ENCODE results near the gene SLC35A4.
"Not testable (repeated sequence)": the region's sequence is repeated elsewhere in the genome, so short reads cannot be mapped to it uniquely, and the experiment has no call there.

Gene SLC35A4

DNA sequence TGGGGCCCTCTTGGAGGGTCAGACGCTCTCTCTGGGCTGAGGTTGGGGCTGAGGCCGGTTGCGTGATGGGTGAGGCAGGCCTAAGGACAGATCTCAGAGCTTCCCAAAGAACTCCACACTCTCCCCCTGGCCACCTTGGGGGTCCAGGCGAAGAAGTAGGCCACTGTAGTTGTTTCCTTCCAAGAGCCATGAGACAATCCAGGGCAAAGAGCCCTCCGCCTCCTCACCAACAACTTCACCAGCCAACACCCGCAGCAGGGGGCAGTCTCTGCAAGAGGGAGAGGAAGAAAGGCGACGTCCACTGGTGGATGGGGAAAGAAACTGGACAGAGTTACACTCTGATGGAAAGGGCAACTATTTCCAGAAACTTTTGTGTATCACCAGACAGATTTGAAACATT lies 10.7 kb downstream of the SLC35A4 start:
- DNase-seq (ENCODE audit: low spot score in 2 of 2) (no peak), ATAC-seq (replicated peaks; ENCODE audit: extremely low read depth, poor library complexity, severe bottlenecking) (no peak)
- H3K4me1 Mint-ChIP-seq = peaks cover 2% of the 10 kb centered on the region
- no peak overlapping the region for H3K27ac Mint-ChIP-seq (ENCODE audit: low read depth)
- H3K9me3 Mint-ChIP-seq = no peaks in the 10 kb centered on the region
- no peaks in the 10 kb centered on the region for H3K36me3 Mint-ChIP-seq (ENCODE audit: insufficient read depth)
- H3K4me3 Mint-ChIP-seq = no peak overlapping the region
- no peaks in the 10 kb centered on the region for H3K27me3 Mint-ChIP-seq

DNA sequence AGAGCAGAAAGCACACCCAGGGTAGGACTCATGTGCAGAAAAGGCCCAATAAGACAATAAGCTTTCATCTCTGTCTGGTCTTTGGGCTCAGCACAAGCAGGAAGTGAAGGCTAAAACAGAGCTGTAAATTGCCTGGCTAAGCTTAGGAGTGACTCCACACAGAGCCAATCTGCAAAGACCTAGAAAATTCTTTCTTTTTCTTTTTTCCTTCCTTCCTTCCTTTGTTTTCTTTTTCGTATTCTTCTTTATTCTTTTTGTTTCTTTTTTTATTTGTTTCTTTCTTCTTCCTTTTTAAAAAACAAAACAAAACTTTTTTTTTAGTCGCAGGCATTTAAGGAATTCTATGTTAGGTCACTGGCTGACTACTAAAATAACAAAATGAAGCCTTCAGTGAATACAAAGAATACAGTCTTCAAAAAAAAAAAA lies 12.2 kb downstream of the SLC35A4 start:
- Mint-ChIP-seq H3K9me3 (no peaks in the 10 kb centered on the region), H3K27ac (ENCODE audit: low read depth) (no peak overlapping the region), H3K27me3 (peaks cover 12% of the 10 kb centered on the region), H3K36me3 (ENCODE audit: insufficient read depth) (peaks cover 2% of the 10 kb centered on the region), H3K4me3 (no peak overlapping the region), H3K4me1 (no peaks in the 10 kb centered on the region)
- ATAC-seq (replicated peaks; ENCODE audit: extremely low read depth, poor library complexity, severe bottlenecking) (no peak), DNase-seq (ENCODE audit: low spot score in 2 of 2) (no peak)

DNA sequence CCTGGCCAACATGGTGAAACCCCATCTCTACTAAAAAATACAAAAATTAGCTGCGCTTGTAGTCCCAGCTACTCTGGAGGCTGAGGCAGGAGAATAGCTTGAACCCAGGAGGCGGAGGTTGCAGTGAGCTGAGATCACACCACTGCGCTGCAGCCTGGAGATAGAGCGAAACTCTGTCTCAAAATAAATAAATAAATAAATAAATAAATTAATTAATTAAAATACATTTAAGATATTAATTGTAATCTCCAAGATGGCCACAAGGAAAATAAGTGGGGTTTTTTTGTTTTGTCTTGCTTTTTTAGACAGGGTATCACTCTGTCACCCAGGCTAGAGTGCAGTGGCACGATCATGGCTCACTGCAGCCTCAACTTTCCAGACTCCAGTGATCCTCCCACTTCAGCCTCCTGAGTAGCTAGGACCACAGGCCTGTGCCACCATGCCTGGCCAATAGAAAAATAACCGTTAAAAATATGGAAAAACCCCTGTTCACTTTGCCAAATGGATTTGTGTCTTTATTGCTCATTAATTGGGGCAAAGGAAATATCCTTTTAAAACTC lies 14.6 kb downstream of the SLC35A4 start:
- not testable (repeated sequence) for H3K9me3 Mint-ChIP-seq; H3K4me1 Mint-ChIP-seq; H3K27ac Mint-ChIP-seq (ENCODE audit: low read depth); ATAC-seq (replicated peaks; ENCODE audit: extremely low read depth, poor library complexity, severe bottlenecking); DNase-seq (ENCODE audit: low spot score in 2 of 2); H3K4me3 Mint-ChIP-seq; H3K36me3 Mint-ChIP-seq (ENCODE audit: insufficient read depth)
- peaks cover 30% of the 10 kb centered on the region for H3K27me3 Mint-ChIP-seq

DNA sequence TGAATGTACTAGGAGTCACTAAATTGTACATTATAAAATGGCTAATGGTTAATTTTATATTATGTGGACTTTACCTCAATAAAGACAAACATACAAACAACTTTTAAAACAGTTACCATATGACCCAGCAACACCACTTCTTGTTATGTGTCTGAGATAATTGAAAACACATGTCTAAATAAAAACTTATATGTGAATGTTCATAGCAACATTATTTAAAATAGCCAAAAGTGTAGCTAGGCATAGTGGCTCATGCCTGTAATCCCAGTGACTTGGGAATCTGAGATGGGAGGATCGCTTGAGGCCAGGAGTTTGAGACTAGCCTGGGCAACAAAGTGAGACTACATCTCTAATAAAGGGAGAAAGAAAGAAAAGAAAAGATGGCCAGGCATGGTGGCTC lies 22.9 kb downstream of the SLC35A4 start:
- H3K27ac Mint-ChIP-seq (ENCODE audit: low read depth) = peak overlapping the region; percentile 41
- DNase-seq (ENCODE audit: low spot score in 2 of 2) = no peak
- H3K4me1 Mint-ChIP-seq = no peaks in the 10 kb centered on the region
- no peak for ATAC-seq (replicated peaks; ENCODE audit: extremely low read depth, poor library complexity, severe bottlenecking)
- H3K27me3 Mint-ChIP-seq = peaks cover 26% of the 10 kb centered on the region
- no peaks in the 10 kb centered on the region for H3K9me3 Mint-ChIP-seq
- no peak overlapping the region for H3K4me3 Mint-ChIP-seq
- H3K36me3 Mint-ChIP-seq (ENCODE audit: insufficient read depth) = no peaks in the 10 kb centered on the region

- Mint-ChIP-seq H3K9me3 (no peaks in the 10 kb centered on the region), H3K27me3 (peaks cover 16% of the 10 kb centered on the region), H3K36me3 (ENCODE audit: insufficient read depth) (no peaks in the 10 kb centered on the region), H3K27ac (ENCODE audit: low read depth) (peak overlapping the region; percentile 41), H3K4me3 (no peak overlapping the region), H3K4me1 (no peaks in the 10 kb centered on the region)
- DNase-seq (ENCODE audit: low spot score in 2 of 2) = no peak
- no peak for ATAC-seq (replicated peaks; ENCODE audit: extremely low read depth, poor library complexity, severe bottlenecking)
These were observed 23.9 kb downstream of the SLC35A4 start for GRCh38 chr5:140588311-140589070.

- DNase-seq (ENCODE audit: low spot score in 2 of 2) = no peak
- Mint-ChIP-seq H3K9me3 (no peaks in the 10 kb centered on the region), H3K27ac (ENCODE audit: low read depth) (no peak overlapping the region), H3K4me3 (no peak overlapping the region), H3K36me3 (ENCODE audit: insufficient read depth) (no peaks in the 10 kb centered on the region), H3K27me3 (peaks cover 11% of the 10 kb centered on the region), H3K4me1 (no peaks in the 10 kb centered on the region)
- ATAC-seq (replicated peaks; ENCODE audit: extremely low read depth, poor library complexity, severe bottlenecking) = no peak
These were observed 26.2 kb downstream of the SLC35A4 start for GRCh38 chr5:140590861-140591260.

- H3K4me1 Mint-ChIP-seq = no peaks in the 10 kb centered on the region
- H3K9me3 Mint-ChIP-seq = no peaks in the 10 kb centered on the region
- DNase-seq (ENCODE audit: low spot score in 2 of 2) (no peak), ATAC-seq (replicated peaks; ENCODE audit: extremely low read depth, poor library complexity, severe bottlenecking) (no peak)
- peaks cover 4% of the 10 kb centered on the region for H3K27me3 Mint-ChIP-seq
- no peak overlapping the region for H3K4me3 Mint-ChIP-seq
- no peaks in the 10 kb centered on the region for H3K36me3 Mint-ChIP-seq (ENCODE audit: insufficient read depth)
- H3K27ac Mint-ChIP-seq (ENCODE audit: low read depth) = no peak overlapping the region
These were observed 27.2 kb downstream of the SLC35A4 start for GRCh38 chr5:140591747-140592372.

GRCh38 chr5:140593070-140593469 lies 28.4 kb downstream of the SLC35A4 start:
- not testable (repeated sequence) for H3K4me3 Mint-ChIP-seq; H3K36me3 Mint-ChIP-seq (ENCODE audit: insufficient read depth); H3K27ac Mint-ChIP-seq (ENCODE audit: low read depth); H3K4me1 Mint-ChIP-seq; H3K27me3 Mint-ChIP-seq; H3K9me3 Mint-ChIP-seq; DNase-seq (ENCODE audit: low spot score in 2 of 2); ATAC-seq (replicated peaks; ENCODE audit: extremely low read depth, poor library complexity, severe bottlenecking)

DNA sequence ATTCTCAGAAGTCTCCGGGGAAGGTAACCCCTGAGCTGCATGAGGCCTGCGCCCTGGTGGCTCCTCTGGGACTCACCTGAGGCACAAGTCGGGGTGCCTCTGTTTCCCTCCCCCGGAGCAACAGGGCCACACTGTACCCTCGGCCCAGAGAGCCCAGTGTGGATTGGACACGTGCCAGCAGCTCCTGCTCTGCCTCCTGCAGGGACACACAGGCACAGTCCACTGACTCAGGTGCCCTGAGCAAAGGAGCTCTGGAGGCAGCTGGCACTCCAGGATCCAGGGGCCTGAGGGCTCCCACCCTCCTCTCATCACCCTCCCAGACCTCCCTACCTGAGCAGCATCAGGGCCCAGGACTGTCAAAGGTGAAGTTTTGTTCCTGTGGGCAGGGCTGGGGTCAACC lies 29.5 kb downstream of the SLC35A4 start:
- no peaks in the 10 kb centered on the region for H3K9me3 Mint-ChIP-seq

DNA sequence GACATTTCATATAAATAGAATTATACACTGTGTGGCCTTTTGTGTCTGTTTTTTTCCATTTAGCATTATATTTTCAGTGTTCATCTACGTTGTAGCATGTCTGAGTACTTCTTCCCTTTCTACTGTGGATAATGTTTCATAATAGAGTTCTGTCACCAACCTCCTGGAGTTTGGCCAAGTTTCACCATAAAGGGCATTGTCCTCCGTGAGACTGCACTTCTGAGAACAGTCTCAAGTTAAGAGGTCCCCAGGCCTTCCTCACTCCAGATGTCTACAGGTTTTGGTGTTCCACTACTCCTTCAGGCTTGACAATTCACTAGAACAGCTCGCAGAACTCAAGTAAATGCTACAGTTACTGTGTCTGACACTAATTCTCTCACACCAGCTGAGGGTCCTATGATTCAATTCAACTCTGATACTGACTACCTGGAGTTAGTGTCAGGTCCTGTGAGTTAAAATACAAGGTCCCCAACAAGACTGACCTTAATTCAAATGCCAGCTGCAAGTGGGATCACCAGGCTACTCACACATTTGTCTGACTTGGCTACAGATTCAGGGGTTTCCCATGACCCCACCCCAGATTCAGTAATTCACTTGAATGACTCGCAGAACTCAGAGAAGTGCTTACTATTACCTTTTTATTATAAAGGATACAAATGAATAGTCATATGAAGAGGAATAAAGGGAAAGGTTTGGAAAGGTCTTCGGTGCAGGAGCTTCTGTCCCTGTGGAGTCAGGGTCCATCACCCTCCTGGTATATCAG lies 31.1 kb downstream of the SLC35A4 start:
- DNase-seq (ENCODE audit: low spot score in 2 of 2) (no peak), ATAC-seq (replicated peaks; ENCODE audit: extremely low read depth, poor library complexity, severe bottlenecking) (no peak)
- Mint-ChIP-seq H3K4me3 (no peak overlapping the region), H3K27me3 (no peaks in the 10 kb centered on the region), H3K27ac (ENCODE audit: low read depth) (no peak overlapping the region), H3K36me3 (ENCODE audit: insufficient read depth) (no peaks in the 10 kb centered on the region), H3K9me3 (no peaks in the 10 kb centered on the region), H3K4me1 (no peaks in the 10 kb centered on the region)

More for the DNA sequence above, 29.5 kb downstream of the SLC35A4 start:
- DNase-seq (ENCODE audit: low spot score in 2 of 2) = no peak
- Mint-ChIP-seq H3K27ac (ENCODE audit: low read depth) (no peak overlapping the region), H3K4me3 (no peak overlapping the region), H3K27me3 (no peaks in the 10 kb centered on the region), H3K36me3 (ENCODE audit: insufficient read depth) (no peaks in the 10 kb centered on the region), H3K4me1 (no peaks in the 10 kb centered on the region)
- ATAC-seq (replicated peaks; ENCODE audit: extremely low read depth, poor library complexity, severe bottlenecking) = no peak

DNA sequence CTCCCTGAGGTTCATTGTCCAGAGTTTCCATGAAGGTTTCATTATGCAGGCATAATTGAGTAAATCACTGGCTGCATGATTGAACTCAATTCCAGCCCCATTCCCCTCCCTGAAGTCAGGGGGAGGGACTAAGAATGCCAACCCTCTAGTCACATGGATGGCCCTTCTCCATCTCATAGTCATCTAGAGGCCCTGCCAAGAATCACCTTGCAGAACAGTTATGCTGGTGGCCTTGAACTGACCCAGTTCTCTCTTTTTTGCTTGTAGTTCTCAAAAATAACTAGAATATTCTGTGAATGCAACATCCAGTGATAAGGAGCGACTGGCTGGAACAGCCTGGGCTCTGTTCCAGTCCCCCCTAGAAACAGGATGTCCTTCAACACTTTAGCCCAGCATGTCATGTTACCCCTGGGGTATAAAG lies 31.7 kb downstream of the SLC35A4 start:
- DNase-seq (ENCODE audit: low spot score in 2 of 2) (no peak), ATAC-seq (replicated peaks; ENCODE audit: extremely low read depth, poor library complexity, severe bottlenecking) (no peak)
- Mint-ChIP-seq H3K27me3 (no peaks in the 10 kb centered on the region), H3K9me3 (no peaks in the 10 kb centered on the region), H3K4me3 (no peak overlapping the region), H3K4me1 (no peaks in the 10 kb centered on the region), H3K27ac (ENCODE audit: low read depth) (no peak overlapping the region), H3K36me3 (ENCODE audit: insufficient read depth) (no peaks in the 10 kb centered on the region)

DNA sequence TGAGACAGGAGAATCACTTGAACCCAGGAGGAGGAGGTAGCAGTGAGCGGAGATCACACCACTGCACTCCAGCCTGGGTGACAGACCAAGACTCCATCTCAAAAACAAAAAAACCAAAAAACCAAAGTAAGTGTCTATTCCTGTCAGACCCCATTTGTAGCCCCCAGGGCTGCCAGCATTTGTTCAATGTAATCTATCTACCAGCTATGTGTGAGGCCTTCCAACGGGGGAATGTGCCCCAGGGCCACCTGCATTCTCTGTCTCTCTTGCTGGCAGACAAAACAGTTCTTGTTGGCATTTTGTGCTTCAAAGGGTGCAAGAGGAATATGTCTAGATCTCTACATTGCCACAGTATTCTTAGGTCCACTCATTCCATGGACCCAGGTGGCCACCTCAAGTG lies 34.2 kb downstream of the SLC35A4 start:
- ATAC-seq (replicated peaks; ENCODE audit: extremely low read depth, poor library complexity, severe bottlenecking) = no peak

More for the DNA sequence above, 34.2 kb downstream of the SLC35A4 start:
- H3K27ac Mint-ChIP-seq (ENCODE audit: low read depth) = no peak overlapping the region
- H3K27me3 Mint-ChIP-seq = no peaks in the 10 kb centered on the region
- no peaks in the 10 kb centered on the region for H3K36me3 Mint-ChIP-seq (ENCODE audit: insufficient read depth)
- H3K4me1 Mint-ChIP-seq = no peaks in the 10 kb centered on the region
- H3K9me3 Mint-ChIP-seq = no peaks in the 10 kb centered on the region
- no peak overlapping the region for H3K4me3 Mint-ChIP-seq
- no peak for DNase-seq (ENCODE audit: low spot score in 2 of 2)
